PC-3 (cell line): Measurements from ENCODE around the gene HSPB8. TPM values are rescaled to one million over a fixed set of nuclear protein-coding genes. Genes with fewer than 3 reads are reported as not detected.
A peak's percentile ranks its signal among the peaks of the same experiment; 100 is the strongest.

Experiments used
- ATAC-seq: fragments of 200-7000 bp; cut with Tn5 transposase; 2 replicates; pipeline ENCODE4 v1.9.1; 2020; ENCODE audit warnings: mild to moderate bottlenecking, moderate library complexity
- BruUV-seq: library from RNA; stranded (reverse); fragments of 400-500 nt; replicated peaks from 2 replicates; lab custom pipeline; 2021; lab: Mats Ljungman, UMichigan
- CTCF ChIA-PET: fragments of 300-600 bp; sonication (Branson Sonifier 250); formaldehyde crosslinking; loops from one replicate; lab custom pipeline; 2022; ENCODE audit warnings: antibody characterized with exemption; lab: Charles Lee
- POLR2A ChIA-PET: fragments of 300-600 bp; sonication (Branson Sonifier 250); formaldehyde crosslinking; loops from one replicate; lab custom pipeline; 2022; ENCODE audit warnings: antibody characterized with exemption; ENCODE audit not compliant: unreplicated experiment; lab: Charles Lee
- DNase-seq: peaks from one replicate; pipeline ENCODE4 v3.0.0-alpha.2; 2015
- H2AFZ ChIP-seq: fragments of 300-600 bp; sonication (generic); 2 replicates; pipeline ENCODE4 v1.6.0; 2016; ENCODE audit warnings: antibody characterized with exemption, low read length
- H3F3A ChIP-seq: fragments of 300-600 bp; sonication (generic); one replicate; pipeline ENCODE4 v1.6.0; 2017; ENCODE audit warnings: antibody characterized with exemption, low read length, control low read depth, mild to moderate bottlenecking; ENCODE audit not compliant: unreplicated experiment
- H3K27ac ChIP-seq: fragments of 300-600 bp; sonication (generic); 2 replicates; pipeline ENCODE4 v1.5.1; 2016; ENCODE audit warnings: mild to moderate bottlenecking, low read length
- H3K27me3 ChIP-seq: fragments of 300-600 bp; sonication (generic); 2 replicates; pipeline ENCODE4 v1.6.1; 2016; ENCODE audit warnings: low read length, mixed read lengths
- H3K36me3 ChIP-seq: fragments of 300-600 bp; sonication (generic); 2 replicates; pipeline ENCODE4 v1.6.1; 2016; ENCODE audit warnings: low read depth, mixed run types, low read length, mixed read lengths
- H3K4me1 ChIP-seq: fragments of 300-600 bp; sonication (generic); 2 replicates; pipeline ENCODE4 v1.5.1; 2016; ENCODE audit warnings: low read length; ENCODE audit not compliant: insufficient read depth
- H3K4me2 ChIP-seq: fragments of 300-600 bp; sonication (generic); 2 replicates; pipeline ENCODE4 v1.6.0; 2016; ENCODE audit warnings: low read length
- H3K4me3 ChIP-seq: fragments of 300-600 bp; sonication (generic); 2 replicates; pipeline ENCODE4 v1.5.1; 2016; ENCODE audit warnings: mild to moderate bottlenecking, low read length, mixed read lengths
- H3K79me2 ChIP-seq: fragments of 300-600 bp; sonication (generic); 2 replicates; pipeline ENCODE4 v1.6.1; 2017; ENCODE audit warnings: low read length, mixed read lengths
- H3K9ac ChIP-seq: fragments of 300-600 bp; sonication (generic); 2 replicates; pipeline ENCODE4 v1.6.0; 2016; ENCODE audit warnings: mild to moderate bottlenecking, low read length
- H3K9me2 ChIP-seq: fragments of 300-600 bp; sonication (generic); replicated peaks from 2 replicates; pipeline ENCODE4 v1.6.1; 2016; ENCODE audit warnings: mixed run types, low read length, mixed read lengths
- H3K9me3 ChIP-seq: fragments of 300-600 bp; sonication (generic); 2 replicates; pipeline ENCODE4 v1.6.1; 2016; ENCODE audit warnings: low read length, mixed read lengths
- H4K20me1 ChIP-seq: fragments of 300-600 bp; sonication (generic); 2 replicates; pipeline ENCODE4 v1.6.1; 2016; ENCODE audit warnings: low read length, mixed read lengths
- CTCF ChIP-seq: fragments of 300-600 bp; sonication (generic); conservative IDR thresholded peaks from 2 replicates; pipeline ENCODE4 v1.5.1; 2017; ENCODE audit warnings: antibody characterized with exemption, low read depth, mild to moderate bottlenecking, low read length
- EZH2 ChIP-seq: fragments of 300-600 bp; sonication (generic); IDR thresholded peaks from one replicate; pipeline ENCODE4 v1.6.1; 2017; ENCODE audit warnings: antibody characterized with exemption, mild to moderate bottlenecking, low read length; ENCODE audit not compliant: unreplicated experiment
- EZH2phosphoT487 ChIP-seq: fragments of 300-600 bp; sonication (generic); IDR thresholded peaks from 2 replicates; pipeline ENCODE4 v1.6.1; 2018; ENCODE audit warnings: mild to moderate bottlenecking, antibody characterized with exemption, low read length, borderline replicate concordance
- intact Hi-C: fragments of 100-400 bp; cut with micrococcal nuclease; formaldehyde crosslinking; loops from 2 replicates; pipeline ENCODE4 v1.9.0; 2023
- total RNA-seq: library from RNA; depleted of rRNA; stranded (reverse); fragments of >200 nt; gene quantifications from 2 replicates; pipeline ENCODE4 v1.2.3, GENCODE V29; 2014

The HSPB8 gene
- total RNA-seq, 1 experiment from 2014 or later, result 11.4 TPM

GRCh38 chr12:119222222-119222951 is 43.7 kb downstream of the HSPB8 start:
- TF ChIP-seq CTCF (no peak), EZH2phosphoT487 (no peak), EZH2 (no peak)
- ATAC-seq (no peak), DNase-seq (no peak)
- Histone ChIP-seq H3K9me2 (no peaks in the 10 kb centered on the region), H3K27me3 (peaks cover 28% of the 10 kb centered on the region), H3K4me3 (no peak overlapping the region), H3K4me2 (no peak overlapping the region), H3K4me1 (no peaks in the 10 kb centered on the region), H3K9me3 (no peaks in the 10 kb centered on the region), H3K79me2 (no peaks in the 10 kb centered on the region), H4K20me1 (no peaks in the 10 kb centered on the region), H3K36me3 (no peaks in the 10 kb centered on the region), H3K9ac (no peak overlapping the region), H3K27ac (no peak overlapping the region), H3F3A (no peaks in the 10 kb centered on the region), H2AFZ (no peak overlapping the region)
- ChIA-PET POLR2A (no interaction called here), CTCF (no interaction called here)
- no TSS peak for BruUV-seq
- intact Hi-C loops, result no loop called here

GRCh38 chr12:119225454-119225853 is 46.7 kb downstream of the HSPB8 start:
- Histone ChIP-seq H3K4me3 (no peak overlapping the region), H3K4me1 (no peaks in the 10 kb centered on the region), H4K20me1 (no peaks in the 10 kb centered on the region), H3K9ac (no peak overlapping the region), H3K4me2 (no peak overlapping the region), H3K9me2 (no peaks in the 10 kb centered on the region), H3K27ac (no peak overlapping the region), H3K27me3 (peaks cover 6% of the 10 kb centered on the region; the same call in 1 of the 2 replicates), H3F3A (no peaks in the 10 kb centered on the region), H3K79me2 (no peaks in the 10 kb centered on the region), H3K36me3 (no peaks in the 10 kb centered on the region), H3K9me3 (no peaks in the 10 kb centered on the region), H2AFZ (no peak overlapping the region)
- TF ChIP-seq EZH2, result no peak
- TF ChIP-seq EZH2phosphoT487, result no peak
- no peak for TF ChIP-seq CTCF
- intact Hi-C loops, result no loop called here
- CTCF ChIA-PET, result no interaction called here
- no peak for ATAC-seq
- no peak for DNase-seq
- POLR2A ChIA-PET, result no interaction called here
- no TSS peak for BruUV-seq

GRCh38 chr12:119227292-119227691 is 48.6 kb downstream of the HSPB8 start:
- H3K27me3 ChIP-seq, result peaks cover 4% of the 10 kb centered on the region; the same call in 1 of the 2 replicates
- no peak overlapping the region for H3K27ac ChIP-seq
- H3F3A ChIP-seq, result no peaks in the 10 kb centered on the region
- intact Hi-C loops, result no loop called here
- ChIA-PET POLR2A (no interaction called here), CTCF (no interaction called here)
- no peak for ATAC-seq
- BruUV-seq, result no TSS peak
- H3K36me3 ChIP-seq, result no peaks in the 10 kb centered on the region
- TF ChIP-seq CTCF, result no peak
- H3K9me2 ChIP-seq, result no peaks in the 10 kb centered on the region
- no peaks in the 10 kb centered on the region for H4K20me1 ChIP-seq
- no peak overlapping the region for H3K9ac ChIP-seq
- no peak overlapping the region for H3K4me3 ChIP-seq
- DNase-seq, result peak; percentile 51
- no peaks in the 10 kb centered on the region for H3K9me3 ChIP-seq
- H3K79me2 ChIP-seq, result no peaks in the 10 kb centered on the region
- H3K4me2 ChIP-seq, result no peak overlapping the region
- H3K4me1 ChIP-seq, result no peaks in the 10 kb centered on the region
- no peak overlapping the region for H2AFZ ChIP-seq
